Activated CD4-positive, CD25-positive, alpha-beta regulatory T cell treated with anti-CD3 and anti-CD28 coated beads, Interleukin-2, amount 50 U/mL, for 24 hours (primary cell): Measurements from ENCODE around the gene KRTAP4-9.
"Not testable (repeated sequence)": the region's sequence is repeated elsewhere in the genome, so short reads cannot be mapped to it uniquely, and the experiment has no call there.

Experiments used
- ATAC-seq, 2 donors: fragments of 150-1000 bp; cut with Tn5 transposase; one replicate each; pipeline ENCODE4 v1.10.0; 2021; ENCODE audit warnings: mild to moderate bottlenecking in 1 of 2, moderate library complexity in 1 of 2

KRTAP4-9 gene

DNA sequence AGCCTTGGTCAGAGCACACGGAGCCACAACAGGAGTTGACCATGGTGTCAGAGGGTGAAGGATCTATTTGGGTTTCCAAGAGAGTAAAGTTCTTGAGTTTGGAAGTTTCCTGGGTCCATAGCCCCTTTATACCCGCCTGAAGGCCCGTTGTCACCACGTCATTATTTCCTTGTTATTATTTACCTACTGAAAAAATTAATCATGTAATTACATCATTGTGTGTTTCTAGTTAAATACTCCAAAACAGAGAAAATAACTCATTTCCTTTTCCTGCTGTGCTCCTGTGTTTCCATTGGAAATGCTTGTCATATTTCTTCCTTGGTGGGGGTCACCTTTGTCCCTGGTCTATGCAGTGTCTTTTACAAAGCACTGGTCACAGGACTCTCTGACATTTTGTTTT lies 7.1 kb upstream of the KRTAP4-9 start, which contains the start of gene KRTAP4-8:
TSS of gene KRTAP4-8 (minus strand) at position 101 of the 400 bp plus-strand sequence. CDS start at position 43, 58 bp downstream.
- no peak for ATAC-seq

DNA sequence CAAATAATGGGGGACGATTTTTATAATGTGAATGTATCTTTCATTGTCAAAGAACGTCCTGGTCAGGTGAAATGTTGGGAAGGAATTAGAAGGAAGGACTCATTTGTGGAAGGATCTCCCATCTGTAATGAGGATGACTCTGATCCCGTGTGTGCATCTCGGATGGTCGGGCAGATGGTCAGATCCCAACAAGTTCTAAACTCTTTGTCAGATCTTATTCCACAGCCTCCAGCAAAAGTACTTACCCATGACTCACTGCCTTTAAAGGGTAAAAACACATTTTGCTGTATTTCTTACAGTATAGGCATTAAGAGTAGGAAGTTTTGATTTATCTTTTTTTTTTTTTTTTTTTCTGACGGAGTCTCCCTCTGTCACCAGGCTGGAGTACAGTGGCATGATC lies 6.7 kb upstream of the KRTAP4-9 start:
- no peak for ATAC-seq

DNA sequence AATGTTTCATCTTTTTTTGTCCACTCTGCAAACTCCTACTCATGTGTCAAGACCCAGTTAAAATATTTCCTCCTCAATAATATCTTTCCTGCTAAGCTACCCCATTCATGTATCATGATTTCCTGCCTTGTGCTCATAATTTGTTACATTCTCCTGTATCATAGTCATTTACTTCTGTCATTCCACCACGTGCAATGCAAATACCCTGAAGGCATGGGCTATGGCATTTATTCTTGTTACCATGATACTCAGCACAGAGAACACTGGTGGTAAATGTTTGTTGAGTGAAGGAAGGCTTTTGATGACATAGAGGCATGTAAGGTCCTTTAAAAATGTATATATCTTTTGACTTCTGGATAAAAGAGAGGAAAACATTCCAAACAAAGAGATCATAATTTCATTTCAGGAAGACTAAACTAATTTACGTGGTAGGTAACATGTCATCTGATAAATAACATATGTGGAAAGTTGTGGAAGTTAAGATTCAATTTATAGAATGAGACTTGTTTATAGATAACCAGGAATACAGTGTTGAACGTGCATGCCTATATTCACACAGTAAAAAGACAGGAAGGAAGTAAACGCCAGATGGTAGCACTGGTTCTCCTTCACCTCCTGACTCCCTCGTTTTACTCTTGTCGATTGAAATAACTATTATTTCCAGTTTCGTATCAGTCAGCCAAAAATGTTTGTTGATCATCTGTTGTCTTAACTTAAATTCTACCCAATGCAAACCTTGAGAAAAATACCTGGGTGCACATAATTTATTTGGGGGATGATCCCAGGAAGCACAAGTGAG lies 5.3 kb upstream of the KRTAP4-9 start:
- ATAC-seq: not testable (repeated sequence)

DNA sequence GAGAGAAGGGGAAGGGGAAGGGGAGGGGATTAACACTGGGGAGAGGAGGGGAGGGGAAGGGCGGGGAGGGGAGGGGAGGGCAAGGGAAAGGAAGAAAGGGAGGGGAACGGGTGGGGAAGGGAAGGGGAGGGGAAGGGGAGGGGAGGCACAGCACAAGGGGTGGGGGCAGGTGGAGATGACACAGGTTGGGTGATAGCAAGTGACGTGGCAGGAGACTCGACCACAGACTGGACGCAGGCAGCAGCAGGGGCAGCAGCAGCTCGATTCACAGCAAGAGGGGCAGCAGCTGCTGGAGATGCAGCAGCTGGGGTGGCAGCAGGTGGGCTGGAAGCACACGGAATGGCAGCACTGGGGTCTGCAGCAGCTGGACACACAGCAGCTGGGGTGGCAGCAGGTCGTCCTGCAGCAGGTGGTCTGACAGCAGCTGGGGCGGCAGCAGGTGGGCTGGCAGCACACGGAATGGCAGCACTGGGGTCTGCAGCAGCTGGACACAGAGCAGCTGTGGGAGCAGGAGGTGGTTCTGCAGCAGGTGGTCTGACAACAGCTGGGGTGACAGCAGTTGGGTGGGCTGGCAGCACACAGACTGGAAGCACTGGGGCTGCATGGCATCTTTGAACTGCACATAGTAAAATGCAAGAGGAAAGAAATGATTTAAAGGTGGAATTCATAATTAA lies 3.5 kb upstream of the KRTAP4-9 start, which contains the start of gene KRTAP4-16:
TSS of gene KRTAP4-16 (minus strand) at position 624 of the 674 bp plus-strand sequence. CDS start at position 624, 0 bp downstream.
- ATAC-seq: no peak

DNA sequence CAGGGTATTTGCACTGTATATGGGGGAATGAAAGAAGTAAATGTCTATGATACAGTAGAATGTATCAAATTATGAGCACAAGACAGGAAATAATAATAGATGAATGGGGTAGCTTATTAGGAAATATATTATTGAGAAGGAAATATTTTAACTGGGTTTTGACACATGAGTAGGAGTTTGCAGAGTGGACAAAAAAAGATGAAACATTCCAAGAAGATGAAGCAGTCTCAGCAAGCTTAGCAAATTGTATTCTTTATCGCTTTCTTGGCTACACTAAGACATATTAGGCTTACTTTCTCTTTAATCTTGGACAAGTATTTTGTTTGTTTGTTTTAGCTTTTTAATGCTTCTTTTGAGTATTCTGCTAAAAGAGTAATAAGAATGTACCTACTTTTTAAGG lies 1.3 kb upstream of the KRTAP4-9 start:
- ATAC-seq: no peak

DNA sequence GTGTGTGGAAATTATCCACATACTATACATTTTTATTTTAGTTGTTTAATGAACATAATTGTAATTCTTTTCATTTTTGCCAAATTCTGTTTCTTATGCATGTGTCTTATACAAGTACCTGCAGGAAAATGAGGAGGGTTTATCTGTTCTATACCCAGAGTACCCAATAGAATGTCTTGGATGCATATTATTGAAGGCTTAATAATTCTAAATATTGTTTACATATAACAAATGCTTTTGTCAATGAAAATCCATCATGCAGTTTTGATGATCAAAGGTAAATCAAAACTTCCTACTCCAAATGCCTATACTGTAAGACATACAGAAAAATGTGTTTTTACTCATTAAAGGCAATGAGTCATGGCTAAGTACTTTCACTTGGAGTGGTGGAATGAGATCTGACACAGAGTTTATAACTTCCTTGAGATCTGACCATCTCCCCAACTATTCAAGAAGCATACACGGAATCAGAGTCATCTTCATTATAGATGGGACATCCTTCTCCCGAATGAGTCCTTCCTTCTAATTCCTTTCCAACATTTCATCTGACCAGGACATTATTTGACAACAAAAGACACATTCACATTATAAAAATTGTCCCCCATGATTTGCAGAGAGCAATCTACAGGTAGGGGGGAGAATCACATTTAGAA lies 677 bp upstream of the KRTAP4-9 start:
- ATAC-seq: not testable (repeated sequence)

DNA sequence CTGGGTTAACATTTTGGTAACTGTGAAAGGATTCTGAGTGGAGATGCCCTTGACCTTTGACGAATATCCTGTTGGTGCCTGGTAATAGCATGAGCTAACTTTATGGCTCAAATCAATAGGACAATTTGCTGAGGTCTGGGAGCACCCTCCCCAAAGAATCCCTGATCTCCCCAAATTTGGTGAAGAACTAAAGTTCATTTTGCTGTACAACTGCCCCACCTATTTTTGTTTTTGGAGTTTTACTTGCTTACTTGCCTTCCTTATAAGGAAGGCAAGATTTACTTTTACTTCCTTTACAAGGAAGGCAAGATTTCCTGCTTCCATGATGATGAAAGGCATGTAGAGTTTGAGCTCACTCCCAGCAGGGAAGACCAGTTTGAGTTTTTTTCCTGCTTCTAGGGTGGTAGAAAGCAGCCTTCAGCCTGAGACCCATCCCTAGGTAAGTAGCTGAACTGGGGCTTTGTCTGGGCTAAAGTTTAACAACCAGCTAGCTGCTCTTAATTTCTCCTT lies 2.8 kb downstream of the KRTAP4-9 start:
- ATAC-seq: no peak

DNA sequence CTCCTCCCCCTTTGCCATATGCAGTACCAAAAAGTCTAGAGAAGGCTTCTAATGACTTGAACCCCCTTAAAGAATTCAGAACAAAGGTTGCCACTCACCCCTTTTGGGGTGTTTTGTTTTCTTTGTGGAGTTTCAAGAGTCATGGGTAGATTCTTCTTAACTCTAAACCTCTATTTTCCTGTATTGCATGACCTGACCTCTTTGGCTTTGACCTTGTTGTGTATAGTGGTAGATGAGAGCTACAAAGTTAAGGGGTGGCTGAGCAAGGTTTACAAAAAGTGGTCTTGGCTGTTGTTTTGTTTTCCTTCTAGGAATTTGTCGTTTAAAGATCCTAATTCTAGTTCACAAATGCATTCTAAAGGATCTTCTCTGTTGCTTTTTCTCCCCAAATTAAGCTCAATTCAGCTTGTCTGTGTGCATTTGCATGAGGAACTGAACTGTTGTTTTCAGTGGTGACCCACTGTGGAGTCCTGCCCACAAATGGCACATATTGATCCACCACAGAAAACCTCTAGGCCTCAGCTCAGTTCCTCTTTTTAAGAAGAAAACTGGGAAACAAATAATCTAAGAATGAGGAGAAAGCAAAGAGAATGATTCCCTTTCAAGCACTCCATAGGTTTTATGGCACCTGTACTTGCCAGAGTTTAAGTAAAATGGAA lies 3.7 kb downstream of the KRTAP4-9 start:
- not testable (repeated sequence) for ATAC-seq

DNA sequence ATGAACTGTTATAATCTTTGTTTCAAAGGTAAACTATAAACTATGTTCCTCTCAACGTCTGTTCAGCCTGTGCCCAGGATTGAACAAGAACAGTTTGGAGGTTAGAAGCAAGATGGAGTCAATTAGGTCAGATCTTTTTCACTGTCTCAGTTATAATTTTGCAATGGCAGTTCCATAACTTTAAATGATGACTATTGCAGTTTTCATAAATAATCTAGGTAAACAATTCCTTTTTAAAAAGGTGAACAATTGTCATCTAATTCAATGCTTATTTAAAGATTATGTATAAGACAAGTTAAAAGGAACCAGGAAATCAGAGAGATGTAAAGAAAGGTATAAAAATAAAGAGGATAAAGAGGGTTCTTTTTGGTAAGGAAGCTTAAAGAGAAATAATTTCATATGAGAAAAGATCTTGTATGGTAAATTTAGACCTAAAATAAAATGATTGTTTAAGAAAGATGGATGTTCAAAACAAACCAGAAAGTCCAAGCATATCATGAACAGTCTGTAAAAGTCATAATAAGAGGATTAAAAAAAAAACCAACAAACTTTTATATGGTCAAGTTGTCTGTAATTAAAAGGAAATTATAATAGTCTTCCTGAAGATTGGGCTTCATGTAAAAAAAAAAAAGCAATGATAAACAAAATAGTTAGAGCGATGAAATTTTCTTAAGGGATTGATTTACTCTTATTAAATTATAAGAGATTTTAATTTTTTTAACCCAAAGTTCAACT lies 6.1 kb downstream of the KRTAP4-9 start:
- no peak for ATAC-seq

DNA sequence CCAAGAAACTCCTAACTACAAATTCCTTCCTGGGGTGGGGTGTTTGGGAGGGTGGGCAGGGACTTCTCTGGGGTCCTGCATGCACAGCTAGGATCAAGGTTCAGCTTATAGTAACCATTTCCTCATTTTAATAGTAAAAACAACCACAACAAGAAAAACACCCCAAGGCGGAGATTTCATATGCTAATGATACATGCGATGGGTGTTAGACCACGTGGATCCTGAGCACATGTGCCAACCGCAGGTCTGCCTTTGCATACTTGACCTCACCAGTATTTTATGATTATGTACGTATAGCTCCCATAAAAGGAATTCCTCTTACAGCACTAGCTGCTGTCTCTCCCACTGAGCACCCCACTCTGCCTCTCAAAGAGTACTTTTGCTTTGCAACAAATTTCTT lies 11.1 kb downstream of the KRTAP4-9 start:
- ATAC-seq: no peak

DNA sequence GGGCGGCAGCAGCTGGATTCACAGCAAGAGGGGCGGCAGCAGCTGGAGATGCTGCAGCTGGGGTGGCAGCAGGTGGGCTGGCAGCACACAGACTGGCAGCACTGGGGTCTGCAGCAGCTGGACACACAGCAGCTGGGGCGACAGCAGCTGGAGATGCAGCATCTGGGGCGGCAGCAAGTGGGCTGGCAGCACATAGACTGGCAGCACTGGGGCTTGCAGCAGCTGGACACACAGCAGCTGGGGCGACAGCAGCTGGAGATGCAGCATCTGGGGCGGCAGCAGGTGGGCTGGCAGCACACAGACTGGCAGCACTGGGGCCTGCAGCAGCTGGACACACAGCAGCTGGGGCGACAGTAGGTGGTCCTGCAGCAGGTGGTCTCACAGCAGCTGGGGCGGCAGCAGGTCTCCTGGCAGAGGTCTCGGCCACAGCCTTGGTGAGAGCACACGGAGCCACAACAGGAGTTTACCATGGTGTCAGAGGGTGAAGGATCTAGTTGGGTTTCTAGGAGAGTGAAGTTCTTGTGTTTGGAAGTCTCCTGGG lies 12.7 kb downstream of the KRTAP4-9 start, which contains the start of gene KRTAP4-11:
TSS of gene KRTAP4-11 (minus strand) at position 528 of the 541 bp plus-strand sequence. CDS start at position 470, 58 bp downstream.
- not testable (repeated sequence) for ATAC-seq

DNA sequence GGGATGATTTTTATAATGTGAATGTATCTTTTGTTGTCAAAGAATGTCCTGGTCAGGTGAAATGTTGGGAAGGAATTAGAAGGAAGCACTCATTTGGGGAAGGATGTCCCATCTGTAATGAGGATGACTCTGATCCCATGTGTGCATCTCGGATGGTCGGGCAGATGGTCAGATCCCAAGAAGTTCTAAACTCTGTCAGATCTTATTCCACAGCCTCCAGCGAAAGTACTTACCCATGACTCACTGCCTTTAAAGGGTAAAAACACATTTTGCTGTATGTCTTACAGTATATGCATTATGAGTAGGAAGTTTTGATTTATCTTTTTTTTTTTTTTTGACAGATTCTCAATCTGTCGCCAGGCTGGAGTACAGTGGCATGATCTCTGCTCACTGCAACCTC lies 13.5 kb downstream of the KRTAP4-9 start:
- ATAC-seq: no peak

DNA sequence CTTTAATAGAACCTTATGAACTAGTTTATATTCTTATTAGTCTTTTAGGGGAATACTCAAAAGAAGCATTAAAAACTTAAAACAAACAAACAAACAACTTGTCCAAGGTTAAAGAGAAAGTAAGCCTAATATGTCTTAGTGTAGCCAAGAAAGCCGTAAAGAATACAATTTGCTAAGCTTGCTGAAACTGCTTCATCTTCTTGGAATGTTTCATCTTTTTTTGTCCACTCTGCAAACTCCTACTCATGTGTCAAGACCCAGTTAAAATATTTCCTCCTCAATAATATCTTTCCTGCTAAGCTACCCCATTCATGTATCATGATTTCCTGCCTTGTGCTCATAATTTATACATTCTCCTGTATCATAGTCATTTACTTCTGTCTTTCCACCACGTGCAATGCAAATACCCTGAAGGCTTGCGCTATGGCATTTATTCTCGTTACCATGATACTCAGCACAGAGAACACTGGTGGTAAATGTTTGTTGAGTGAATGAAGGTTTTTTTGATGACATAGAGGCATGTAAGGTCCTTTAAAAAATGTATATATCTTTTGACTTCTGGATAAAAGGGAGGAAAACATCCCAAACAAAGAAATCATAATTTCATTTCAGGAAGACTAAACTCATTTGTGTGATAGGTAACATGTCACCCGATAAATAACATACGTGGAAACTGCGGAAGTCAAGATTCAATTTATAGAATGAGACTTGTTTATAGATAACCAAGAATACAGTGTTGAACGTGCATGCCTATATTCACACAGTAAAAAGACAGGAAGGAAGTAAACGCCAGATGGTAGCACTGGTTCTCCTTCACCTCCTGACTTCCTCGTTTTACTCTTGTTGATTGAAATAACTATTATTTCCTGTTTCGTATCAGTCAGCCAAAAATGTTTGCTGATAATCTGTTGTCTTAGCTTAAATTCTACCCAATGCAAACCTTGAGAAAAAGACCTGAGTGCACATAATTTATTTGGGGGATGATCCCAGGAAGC lies 14.8 kb downstream of the KRTAP4-9 start:
- ATAC-seq: not testable (repeated sequence)

DNA sequence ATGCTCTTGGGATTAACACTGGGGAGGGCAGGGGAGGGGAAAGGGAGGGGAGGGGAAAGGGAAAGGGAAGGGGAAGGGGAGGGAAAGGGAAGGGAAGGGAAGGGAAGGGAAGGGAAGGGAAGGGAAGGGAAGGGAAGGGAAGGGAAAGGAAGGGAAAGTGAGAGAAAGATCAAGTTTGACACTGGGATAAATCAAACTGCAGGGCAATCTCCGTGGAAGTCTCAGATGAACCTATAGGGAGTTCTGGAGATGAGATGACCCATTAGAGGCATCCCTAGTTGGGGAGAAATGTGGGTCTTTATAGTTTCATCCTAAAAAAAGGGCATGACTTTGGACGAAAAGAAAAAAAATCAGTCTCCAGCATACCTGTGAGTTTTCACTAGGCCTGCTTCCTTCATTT lies 16.6 kb downstream of the KRTAP4-9 start:
- ATAC-seq: no peak

DNA sequence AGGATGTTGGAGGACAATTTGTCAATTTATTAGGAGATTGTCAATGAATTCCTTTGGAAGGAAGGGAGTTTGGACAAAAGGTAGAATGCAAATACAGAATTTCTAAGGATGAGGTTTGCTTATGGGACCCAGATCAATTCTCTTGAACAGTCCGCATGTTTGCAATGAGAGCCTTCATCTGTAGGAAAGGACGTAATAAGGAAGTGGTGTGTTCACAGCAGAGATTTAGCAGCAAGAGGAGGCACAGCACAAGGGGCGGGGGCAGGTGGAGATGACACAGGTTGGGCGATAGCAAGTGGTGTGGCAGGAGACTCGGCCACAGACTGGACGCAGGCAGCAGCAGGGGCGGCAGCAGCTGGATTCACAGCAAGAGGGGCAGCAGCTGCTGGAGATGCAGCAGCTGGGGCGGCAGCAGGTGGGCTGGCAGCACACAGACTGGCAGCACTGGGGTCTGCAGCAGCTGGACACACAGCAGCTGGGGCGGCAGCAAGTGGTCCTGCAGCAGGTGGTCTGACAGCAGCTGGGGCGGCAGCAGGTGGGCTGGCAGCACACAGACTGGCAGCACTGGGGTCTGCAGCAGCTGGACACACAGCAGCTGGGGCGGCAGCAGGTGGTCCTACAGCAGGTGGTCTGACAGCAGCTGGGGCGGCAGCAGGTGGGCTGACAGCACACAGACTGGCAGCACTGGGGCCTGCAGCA lies 18.3 kb downstream of the KRTAP4-9 start:
- not testable (repeated sequence) for ATAC-seq

DNA sequence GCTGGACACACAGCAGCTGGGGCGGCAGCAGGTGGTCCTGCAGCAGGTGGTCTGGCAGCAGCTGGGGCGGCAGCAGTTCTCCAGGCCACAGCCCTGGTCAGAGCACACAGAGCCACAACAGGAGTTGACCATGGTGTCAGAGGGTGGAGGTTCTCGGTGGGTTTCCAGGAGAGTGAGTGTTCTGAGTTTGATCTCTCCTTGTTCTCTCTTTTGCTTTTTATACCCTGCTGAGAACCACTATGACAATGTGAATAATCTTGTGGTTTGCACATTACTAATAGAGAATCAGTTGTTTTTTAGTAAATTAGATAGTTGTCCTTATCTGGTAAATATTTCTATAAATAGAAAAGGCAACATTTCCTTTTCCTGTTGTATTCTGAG lies 18.8 kb downstream of the KRTAP4-9 start, which contains the start of gene KRTAP4-12:
TSS of gene KRTAP4-12 (minus strand) at position 192 of the 381 bp plus-strand sequence. CDS start at position 132, 60 bp downstream.
- ATAC-seq: not testable (repeated sequence)

DNA sequence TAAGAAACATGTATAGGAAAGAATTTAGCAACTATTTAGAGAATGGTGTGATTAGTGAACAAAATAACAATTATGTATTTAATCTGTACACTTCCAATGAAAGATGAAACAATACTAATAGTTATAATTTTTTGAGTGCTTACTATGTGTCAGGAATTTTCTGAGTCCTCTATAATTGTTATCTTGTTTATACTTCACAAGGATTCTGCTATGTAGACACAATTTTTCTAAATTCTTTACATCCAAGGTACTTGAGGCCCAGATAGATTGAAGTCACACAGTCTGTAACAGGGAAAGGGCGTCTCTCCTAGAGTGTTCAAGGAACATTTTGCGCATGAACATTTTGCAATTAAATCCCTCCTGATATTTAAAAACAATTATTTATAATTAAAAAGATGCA lies 19.9 kb downstream of the KRTAP4-9 start:
- no peak for ATAC-seq

DNA sequence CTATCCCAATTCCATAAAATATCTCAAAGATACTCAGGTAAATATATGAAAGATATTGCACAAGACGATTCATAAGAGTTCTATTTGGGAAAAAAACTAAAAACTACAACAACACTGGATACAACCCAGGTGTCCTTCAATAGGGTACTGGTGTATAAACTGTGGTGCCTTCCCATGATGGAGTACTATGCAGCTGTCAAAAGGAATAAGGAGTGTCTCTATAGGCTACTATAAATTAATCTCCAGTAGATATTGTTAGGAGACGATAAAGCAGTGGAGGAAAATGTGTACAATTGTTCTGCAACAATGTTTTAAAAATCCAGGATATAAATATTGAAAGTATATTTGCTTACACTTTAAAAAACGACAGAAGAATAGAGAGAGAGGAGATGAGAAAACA lies 21.2 kb downstream of the KRTAP4-9 start:
- ATAC-seq: no peak

DNA sequence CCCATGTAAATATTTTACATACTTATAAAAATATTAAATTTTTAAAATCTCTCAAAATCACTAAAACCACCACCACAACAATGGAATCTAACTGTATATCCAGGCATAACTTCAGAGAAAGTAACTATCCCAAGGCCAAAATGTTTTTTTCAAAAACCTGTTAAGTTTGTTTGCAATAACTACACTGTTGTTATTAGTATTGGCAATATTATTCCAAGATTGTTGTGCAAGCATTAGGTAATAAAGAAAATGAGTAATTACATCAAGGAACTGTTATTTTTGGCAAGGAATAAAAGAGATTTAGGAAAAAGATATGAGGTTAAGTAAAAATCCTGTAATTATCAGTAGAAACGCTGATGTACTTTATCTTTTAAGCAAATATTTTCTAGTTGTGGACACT lies 22.2 kb downstream of the KRTAP4-9 start:
- no peak for ATAC-seq
